GM12878 (cell line): ENCODE measurements around the gene ZBED4. TPM values are rescaled to one million over a fixed set of nuclear protein-coding genes. Genes with fewer than 3 reads are reported as not detected.

Source experiments
- ATAC-seq: fragments of 200-7000 bp; cut with Tn5 transposase; 3 replicates; pipeline ENCODE4 v1.9.1; 2020; ENCODE audit warnings: mild to moderate bottlenecking, moderate library complexity
- BruUV-seq: library from RNA; stranded (reverse); fragments of 400-500 nt; replicated peaks from 2 replicates; lab custom pipeline; 2021; lab: Mats Ljungman, UMichigan
- CTCF ChIA-PET: fragments of 300-600 bp; sonication (Branson Sonifier 250); formaldehyde crosslinking; extraction: SDS; loops from one replicate; lab custom pipeline; 2021; ENCODE audit warnings: inconsistent platforms; lab: Yijun Ruan, JAX
- POLR2A ChIA-PET: fragments of 350-600 bp; formaldehyde crosslinking; extraction: SDS; loops from one replicate; lab custom pipeline; 2021; ENCODE audit warnings: inconsistent platforms; lab: Charles Lee
- RAD21 ChIA-PET: fragments of 300-600 bp; sonication (Branson Sonifier 250); formaldehyde crosslinking; loops from one replicate; lab custom pipeline; 2023; ENCODE audit warnings: antibody characterized with exemption; ENCODE audit not compliant: unreplicated experiment; lab: Charles Lee
- SMC1A ChIA-PET: fragments of 300-600 bp; sonication (Branson Sonifier 250); formaldehyde crosslinking; loops from one replicate; lab custom pipeline; 2023; ENCODE audit not compliant: unreplicated experiment, uncharacterized antibody; lab: Charles Lee
- DNase-seq: peaks from one replicate; pipeline ENCODE4 v3.0.0-alpha.2; 2011; ENCODE audit warnings: low read depth, low spot score
- FAIRE-seq: peaks from 3 replicates; lab custom pipeline; 2011; peaks lifted over from hg19 to GRCh38; lab: Jason Lieb, UNC
- H2AFZ ChIP-seq: 2 replicates; pipeline ENCODE4 v1.6.0; 2011; ENCODE audit warnings: low read depth, low read length, control low read depth; ENCODE audit not compliant: control insufficient read depth
- H3K27ac ChIP-seq: 2 replicates; pipeline ENCODE4 v1.5.1; 2011; ENCODE audit warnings: control low read depth; ENCODE audit not compliant: control insufficient read depth, insufficient read depth
- H3K27me3 ChIP-seq, 2 experiments: replicated peaks in 1 of 2; 2 replicates each; pipeline versions ENCODE4 v1.6.0 to v1.6.1; 2011; ENCODE audit warnings: low read length in 1 of 2; ENCODE audit not compliant: control insufficient read depth in 2 of 2, insufficient read depth in 2 of 2
- H3K36me3 ChIP-seq, 2 experiments: 2 replicates each; pipeline ENCODE4 v1.5.1; 2011; ENCODE audit warnings: low read length in 1 of 2; ENCODE audit not compliant: control insufficient read depth in 2 of 2, insufficient read depth in 2 of 2
- H3K4me1 ChIP-seq: 2 replicates; pipeline ENCODE4 v1.6.1; 2011; ENCODE audit warnings: mild to moderate bottlenecking, low read length, moderate library complexity, mixed read lengths; ENCODE audit not compliant: control insufficient read depth, insufficient read depth
- H3K4me2 ChIP-seq: 2 replicates; pipeline ENCODE4 v1.6.0; 2011; ENCODE audit warnings: control low read depth; ENCODE audit not compliant: control insufficient read depth, insufficient read depth
- H3K4me3 ChIP-seq: fragments of 200-600 bp; sonication (generic); 2 replicates; pipeline ENCODE4 v1.5.1; 2016
- H3K79me2 ChIP-seq: 2 replicates; pipeline ENCODE4 v1.6.0; 2011; ENCODE audit warnings: low read length; ENCODE audit not compliant: control insufficient read depth, insufficient read depth
- H3K9ac ChIP-seq: 2 replicates; pipeline ENCODE4 v1.8.0; 2011; ENCODE audit warnings: low read length, control low read depth, mixed read lengths; ENCODE audit not compliant: control insufficient read depth, insufficient read depth
- H3K9me3 ChIP-seq: replicated peaks from 3 replicates; pipeline ENCODE4 v1.5.1; 2011; ENCODE audit warnings: mild to moderate bottlenecking, low read length; ENCODE audit not compliant: control insufficient read depth, insufficient read depth
- H4K20me1 ChIP-seq: 2 replicates; pipeline ENCODE4 v1.6.0; 2011; ENCODE audit not compliant: control insufficient read depth, insufficient read depth
- BACH1 ChIP-seq: fragments of 450-650 bp; IDR thresholded peaks from 2 replicates; pipeline ENCODE4 v1.6.1; 2017; ENCODE audit warnings: mild to moderate bottlenecking, borderline replicate concordance
- DPF2 ChIP-seq: fragments of 450-650 bp; IDR thresholded peaks from 2 replicates; pipeline ENCODE4 v1.6.1; 2017; ENCODE audit warnings: mild to moderate bottlenecking
- FOS ChIP-seq: IDR thresholded peaks from 3 replicates; pipeline ENCODE4 v1.6.1; 2011; ENCODE audit warnings: borderline replicate concordance; ENCODE audit not compliant: insufficient read length; ENCODE audit errors: extremely low read depth
- IRF3 ChIP-seq: fragments of 450-650 bp; IDR thresholded peaks from 2 replicates; pipeline ENCODE4 v1.6.1; 2014; ENCODE audit warnings: mild to moderate bottlenecking
- LARP7 ChIP-seq: fragments of 450-650 bp; IDR thresholded peaks from 2 replicates; pipeline ENCODE4 v1.6.1; 2017; ENCODE audit warnings: mild to moderate bottlenecking
- SMAD5 ChIP-seq: IDR thresholded peaks from 2 replicates; pipeline ENCODE4 v1.6.1; 2016; ENCODE audit warnings: antibody characterized with exemption, low read depth
- STAT3 ChIP-seq: IDR thresholded peaks from 2 replicates; pipeline ENCODE4 v1.6.1; 2011; ENCODE audit warnings: low read depth, low read length, improper control_type of control experiment
- SUPT20H ChIP-seq: IDR thresholded peaks from 2 replicates; pipeline ENCODE4 v1.6.1; 2011; ENCODE audit warnings: low read depth, mild to moderate bottlenecking, low read length, moderate library complexity, borderline replicate concordance; ENCODE audit not compliant: control insufficient read depth
- ZNF384 ChIP-seq: IDR thresholded peaks from 2 replicates; pipeline ENCODE4 v1.6.1; 2012; ENCODE audit warnings: low read depth, mild to moderate bottlenecking, low read length, improper control_type of control experiment, borderline replicate concordance
- whole genome bisulfite sequencing: methylation state at CpG from one replicate; pipeline ENCODE4 v1.1.6; 2016; ENCODE audit warnings: low lambda C conversion rate; ENCODE audit not compliant: insufficient replicate concordance, insufficient coverage; ENCODE audit errors: missing lambda C conversion rate; 5-methylcytosine and 5-hydroxymethylcytosine counted together
- in situ Hi-C: fragments of 300-500 bp; cut with MboI; formaldehyde crosslinking; loops from 9 replicates; pipeline ENCODE4 v1.14.3; 2018; ENCODE audit warnings: mixed read lengths
- intact Hi-C: fragments of 100-400 bp; cut with micrococcal nuclease; formaldehyde crosslinking; loops from one replicate; pipeline ENCODE4 v1.14.2; 2022; ENCODE audit not compliant: unreplicated experiment
- polyA plus RNA-seq, 11 experiments: library from polyadenylated mRNA; depleted of rRNA in 4 of 11; unstranded in 6 of 11; stranded (reverse) in 5 of 11; fragments of >200 nt; fragmentation: Nextera tagmentation in 4 of 11; fragmentation: Illumina TruSeq in 1 of 11; extraction: Ambion mirVana in 4 of 11; extraction: Trizol in 1 of 11; gene quantifications; 1 replicate in 1 of 11; 2 replicates in 10 of 11; pipeline versions ENCODE4 v1.2.1 to v1.2.3, GENCODE V29; 2011 to 2016; ENCODE audit warnings: inconsistent platforms in 2 of 11, missing spikeins in 2 of 11, low read depth in 1 of 11
- total RNA-seq, 4 experiments: library from RNA; depleted of rRNA in 3 of 4; stranded (reverse); fragments of >200 nt in 3 of 4; fragmentation: Illumina TruSeq in 1 of 4; extraction: Trizol in 1 of 4; gene quantifications; 2 replicates each; pipeline versions ENCODE4 v1.2.1 to v1.2.3, GENCODE V29; 2013 to 2021

Gene ZBED4
- total and polyA plus RNA-seq, 10 of the 15 experiments (the other 5 are each of a cell fraction or from before 2014, with no cell fraction given) = 2.3 to 21.6 (median 12.8) TPM

- in situ Hi-C loops (no loop called here), intact Hi-C loops (no loop called here)
- BruUV-seq = no TSS peak
- ChIA-PET POLR2A (no interaction called here), SMC1A (no interaction called here), CTCF (interaction anchor here (0.9 kb wide), 1 partner anchor 35 kb away, joined by 3 read pairs; no protein-coding TSS in a partner anchor), RAD21 (interaction anchor here (0.6 kb wide), 1 partner anchor 63 kb away, joined by 3 read pairs; no protein-coding TSS in a partner anchor)
- H3K27ac ChIP-seq = no peak overlapping the region
- H3K4me3 ChIP-seq = no peak overlapping the region
- H3K27me3 ChIP-seq = peaks cover 8 to 12% of the 10 kb centered on the region in 2 experiments
- FAIRE-seq (no peak), DNase-seq (no peak), ATAC-seq (no peak)
- H3K4me2 ChIP-seq = no peak overlapping the region
- H3K36me3 ChIP-seq = no peaks in the 10 kb centered on the region
- H4K20me1 ChIP-seq = no peaks in the 10 kb centered on the region
- 60% methylated on average over 16 of the region's 16 CpGs for WGBS
- TF ChIP-seq FOS = no peak
- TF ChIP-seq DPF2 = no peak
- no peak for TF ChIP-seq ZNF384
- TF ChIP-seq STAT3 = no peak
- TF ChIP-seq LARP7 = no peak
- no peak for TF ChIP-seq BACH1
- TF ChIP-seq IRF3 = no peak
- TF ChIP-seq SUPT20H = no peak
- TF ChIP-seq SMAD5 = no peak
- no peak overlapping the region for H3K9ac ChIP-seq
- H3K4me1 ChIP-seq = no peaks in the 10 kb centered on the region
- no peak overlapping the region for H2AFZ ChIP-seq
- H3K9me3 ChIP-seq = no peaks in the 10 kb centered on the region
- H3K79me2 ChIP-seq = no peaks in the 10 kb centered on the region
Observed at GRCh38 chr22:49845241-49845640, 8.4 kb upstream of the ZBED4 start.
